Limb (tissue), 2 donors: ENCODE data around the gene CTSH.

ENCODE experiments used
- DNase-seq, 2 donors: peaks; one replicate each; pipeline ENCODE4 v3.0.0-alpha.2; 2016; ENCODE audit errors: extremely low spot score in 2 of 2

The CTSH gene

GRCh38 chr15:78944669-78945407 is at the start of gene CTSH:
CTSH (minus strand) TSS chr15:78945046; CDS start chr15:78944981, 65 bp downstream.
- DNase-seq, result peak; percentile 15 to 69

- no peak for DNase-seq
These were observed 49.2 kb upstream of the CTSH start for GRCh38 chr15:78993931-78994530.

- DNase-seq, result no peak
These were observed 48.5 kb upstream of the CTSH start for GRCh38 chr15:78993257-78993930.

GRCh38 chr15:78992416-78993256 is 47.8 kb upstream of the CTSH start:
- no peak for DNase-seq

- DNase-seq, result no peak
These were observed 47.0 kb upstream of the CTSH start for GRCh38 chr15:78991879-78992278.

GRCh38 chr15:78991476-78991875 is 46.6 kb upstream of the CTSH start:
- DNase-seq, result no peak

- no peak for DNase-seq
These were observed 45.4 kb upstream of the CTSH start for GRCh38 chr15:78990278-78990677.

GRCh38 chr15:78989701-78990240 is 44.9 kb upstream of the CTSH start:
- no peak for DNase-seq

- no peak for DNase-seq
These were observed 43.6 kb upstream of the CTSH start for GRCh38 chr15:78988361-78988911.

- no peak for DNase-seq
These were observed 42.9 kb upstream of the CTSH start for GRCh38 chr15:78987556-78988360.

- DNase-seq, result no peak
These were observed 41.1 kb upstream of the CTSH start for GRCh38 chr15:78985859-78986475.

- no peak for DNase-seq
These were observed 39.2 kb upstream of the CTSH start for GRCh38 chr15:78984041-78984440.

- DNase-seq, result no peak
These were observed 38.5 kb upstream of the CTSH start for GRCh38 chr15:78983146-78983918.

GRCh38 chr15:78982736-78983135 is 37.9 kb upstream of the CTSH start:
- DNase-seq, result no peak

- DNase-seq, result no peak
These were observed 36.9 kb upstream of the CTSH start for GRCh38 chr15:78981532-78982313.

- DNase-seq, result peak; percentile 42 to 57
These were observed 34.8 kb upstream of the CTSH start for GRCh38 chr15:78979456-78980320.

- DNase-seq, result no peak
These were observed 33.8 kb upstream of the CTSH start for GRCh38 chr15:78978601-78979179.
